HepG2 (cell line): ENCODE measurements around the gene CD164L2.

Experiments
- CAMTA2 ChIP-seq: sonication (generic); formaldehyde crosslinking; IDR thresholded peaks from 2 replicates; pipeline ENCODE4 v1.4.0; 2020; ENCODE audit warnings: mild to moderate bottlenecking, missing genetic modification reagents, borderline replicate concordance
- ESRRA ChIP-seq: sonication (generic); formaldehyde crosslinking; IDR thresholded peaks from 2 replicates; pipeline ENCODE4 v1.5.1; 2020; ENCODE audit warnings: mild to moderate bottlenecking, low read depth, missing genetic modification reagents
- GATA4 ChIP-seq: sonication (generic); IDR thresholded peaks from 2 replicates; pipeline ENCODE4 v1.6.1; 2016; ENCODE audit warnings: antibody characterized with exemption, low read depth, borderline replicate concordance
- KMT2A ChIP-seq: sonication (generic); formaldehyde crosslinking; IDR thresholded peaks from 2 replicates; pipeline ENCODE4 v1.4.0; 2020; ENCODE audit warnings: missing genetic modification reagents
- SIN3A ChIP-seq: IDR thresholded peaks from 2 replicates; pipeline ENCODE4 v1.6.1; 2011; ENCODE audit warnings: low read depth, mild to moderate bottlenecking, control low read depth, low read length, borderline replicate concordance
- SMARCE1 ChIP-seq: fragments of 450-650 bp; IDR thresholded peaks from 2 replicates; pipeline ENCODE4 v1.6.1; 2017; ENCODE audit warnings: borderline replicate concordance
- ZNF101 ChIP-seq: sonication (generic); formaldehyde crosslinking; IDR thresholded peaks from 2 replicates; pipeline ENCODE4 v1.4.0; 2020; ENCODE audit warnings: mild to moderate bottlenecking, low read depth, missing genetic modification reagents, borderline replicate concordance
- ZNF430 ChIP-seq: sonication (generic); formaldehyde crosslinking; IDR thresholded peaks from 2 replicates; pipeline ENCODE4 v1.9.0; 2021; ENCODE audit warnings: mild to moderate bottlenecking, missing genetic modification reagents
- TF ChIP-seq, protein P1 (sequence below): sonication (generic); formaldehyde crosslinking; IDR thresholded peaks from 2 replicates; pipeline ENCODE4 v1.5.0; 2020; ENCODE audit warnings: mild to moderate bottlenecking, missing genetic modification reagents, moderate library complexity

DNA sequence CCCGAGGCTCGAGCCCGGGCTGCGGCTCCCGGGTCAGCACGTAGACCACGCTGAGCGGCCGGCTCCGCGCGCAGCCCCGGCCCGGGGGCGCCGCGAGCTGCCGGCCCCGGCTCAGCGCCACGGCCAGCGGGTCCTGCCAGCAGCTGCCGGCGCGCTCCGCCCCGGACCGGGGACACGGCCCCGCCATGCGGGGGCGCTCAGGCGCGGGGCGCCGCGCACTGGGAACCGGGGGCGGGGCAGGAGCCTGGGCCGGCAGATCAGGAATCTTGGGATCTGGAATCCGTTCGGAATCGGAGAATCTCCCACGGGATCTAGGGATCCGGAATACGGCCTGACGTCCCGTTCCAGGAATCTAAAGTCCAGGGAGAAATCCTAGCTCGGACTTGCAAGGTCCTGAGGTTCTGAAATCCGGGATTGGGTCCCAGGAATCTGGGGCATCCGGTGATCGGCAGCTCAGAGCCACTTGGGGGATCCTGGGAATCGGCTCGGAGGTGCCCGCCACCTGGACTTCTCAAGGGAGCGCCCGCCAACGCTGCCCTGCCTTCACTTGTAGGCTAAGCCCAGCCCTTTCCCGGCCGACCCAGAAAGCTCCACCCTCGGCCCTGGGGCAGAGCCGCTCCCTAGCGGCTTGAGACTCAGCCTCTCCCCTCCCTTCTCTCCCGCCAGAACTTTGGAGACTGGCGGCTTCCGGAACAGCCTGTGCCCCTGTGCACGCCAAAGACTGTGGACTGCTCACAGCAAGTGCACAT, 16.5 kb downstream of the CD164L2 start, which contains the start of gene MAP3K6:
- TF ChIP-seq ESRRA (CRISPR knock-in tag) (no peak), SMARCE1 (no peak), GATA4 (no peak), ZNF430 (CRISPR knock-in tag) (peak; percentile 70; the same call in 1 of the 2 replicates), KMT2A (CRISPR knock-in tag) (no peak), CAMTA2 (CRISPR knock-in tag) (no peak), ZNF101 (CRISPR knock-in tag) (no peak), SIN3A (no peak)
- TF ChIP-seq, protein P1, sequence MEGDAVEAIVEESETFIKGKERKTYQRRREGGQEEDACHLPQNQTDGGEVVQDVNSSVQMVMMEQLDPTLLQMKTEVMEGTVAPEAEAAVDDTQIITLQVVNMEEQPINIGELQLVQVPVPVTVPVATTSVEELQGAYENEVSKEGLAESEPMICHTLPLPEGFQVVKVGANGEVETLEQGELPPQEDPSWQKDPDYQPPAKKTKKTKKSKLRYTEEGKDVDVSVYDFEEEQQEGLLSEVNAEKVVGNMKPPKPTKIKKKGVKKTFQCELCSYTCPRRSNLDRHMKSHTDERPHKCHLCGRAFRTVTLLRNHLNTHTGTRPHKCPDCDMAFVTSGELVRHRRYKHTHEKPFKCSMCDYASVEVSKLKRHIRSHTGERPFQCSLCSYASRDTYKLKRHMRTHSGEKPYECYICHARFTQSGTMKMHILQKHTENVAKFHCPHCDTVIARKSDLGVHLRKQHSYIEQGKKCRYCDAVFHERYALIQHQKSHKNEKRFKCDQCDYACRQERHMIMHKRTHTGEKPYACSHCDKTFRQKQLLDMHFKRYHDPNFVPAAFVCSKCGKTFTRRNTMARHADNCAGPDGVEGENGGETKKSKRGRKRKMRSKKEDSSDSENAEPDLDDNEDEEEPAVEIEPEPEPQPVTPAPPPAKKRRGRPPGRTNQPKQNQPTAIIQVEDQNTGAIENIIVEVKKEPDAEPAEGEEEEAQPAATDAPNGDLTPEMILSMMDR (CRISPR knock-in tag) = peak; percentile 54
